ENCODE results near the gene BCR.

BCR gene

GRCh38 chr22:23202812-23203451 is 22.6 kb downstream of the BCR start:
- DNase-seq = peak; percentile 28

- no peak for DNase-seq
Observed at GRCh38 chr22:23203452-23204124, 23.3 kb downstream of the BCR start.

- DNase-seq = no peak
Observed at GRCh38 chr22:23204125-23204488, 23.8 kb downstream of the BCR start.

DNA sequence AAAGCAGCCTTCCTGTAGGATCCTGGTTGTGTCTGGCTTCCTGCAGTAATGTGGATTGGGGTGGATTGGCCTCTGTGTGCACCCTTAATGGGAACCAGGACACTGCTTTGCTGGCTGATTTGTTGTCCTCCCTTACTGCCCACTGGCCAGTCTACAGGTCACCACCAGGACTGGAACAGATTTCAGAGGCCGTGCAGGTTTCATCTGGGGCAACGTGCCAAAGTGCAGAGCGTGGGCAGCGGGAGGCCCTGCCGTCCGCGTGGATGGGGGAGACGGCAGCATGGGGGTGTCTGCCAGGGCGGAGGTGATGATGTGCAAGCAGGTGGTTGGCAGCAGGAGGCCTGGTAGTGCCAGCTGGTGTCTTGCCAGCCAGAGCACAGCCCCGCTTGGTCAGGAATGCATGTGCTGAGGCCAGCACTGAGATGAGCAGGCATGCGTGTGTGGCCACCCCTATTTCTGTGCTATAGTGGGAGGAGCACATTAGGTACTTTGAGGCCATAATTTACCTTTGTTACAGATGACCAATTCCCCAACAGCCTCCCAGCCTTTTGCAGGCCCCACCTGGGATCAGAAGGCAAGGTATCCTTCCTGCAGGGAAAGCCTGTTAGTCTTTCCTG is 24.3 kb downstream of the BCR start:
- DNase-seq = peak; percentile 95

DNA sequence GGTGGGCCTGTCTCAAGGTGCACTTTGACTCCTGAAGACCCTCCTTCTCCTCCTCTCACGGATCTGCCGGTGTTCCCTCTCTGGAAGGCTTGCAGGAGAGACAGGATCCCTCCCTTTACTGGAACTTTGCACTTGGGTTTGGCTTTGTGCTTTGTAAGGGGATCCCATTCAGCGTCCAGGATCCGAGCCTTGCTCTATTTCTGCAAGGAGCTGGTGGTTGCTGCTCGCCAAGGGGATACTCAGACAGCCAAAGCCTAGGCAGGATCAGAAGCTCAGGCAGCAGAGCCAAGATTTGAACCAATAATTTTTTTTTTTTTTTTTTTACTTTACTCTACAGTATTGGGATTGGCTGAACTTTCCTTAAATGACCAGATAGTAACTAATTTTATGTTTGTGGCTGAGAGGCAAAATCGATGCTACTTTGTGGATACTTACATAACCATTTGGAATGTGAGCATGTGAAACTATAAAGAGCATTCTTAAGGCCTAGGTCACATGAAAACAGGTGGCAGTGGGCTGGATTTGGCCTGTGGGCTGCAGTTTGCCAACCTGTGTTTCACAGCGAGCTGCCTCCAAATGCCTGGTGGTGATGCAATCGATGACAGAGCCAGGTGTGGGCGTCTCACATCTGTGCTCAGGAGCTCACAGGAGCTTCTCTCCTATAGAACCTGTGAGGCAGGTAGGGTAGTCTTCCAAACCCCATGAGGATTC is 25.2 kb downstream of the BCR start:
- peak; percentile 87 for DNase-seq

GRCh38 chr22:23206915-23207314 is 26.6 kb downstream of the BCR start:
- DNase-seq = no peak

- DNase-seq = peak; percentile 96
Observed at GRCh38 chr22:23207729-23208393, 27.6 kb downstream of the BCR start.

GRCh38 chr22:23210428-23211170 is 30.3 kb downstream of the BCR start:
- peak; percentile 23 for DNase-seq

DNA sequence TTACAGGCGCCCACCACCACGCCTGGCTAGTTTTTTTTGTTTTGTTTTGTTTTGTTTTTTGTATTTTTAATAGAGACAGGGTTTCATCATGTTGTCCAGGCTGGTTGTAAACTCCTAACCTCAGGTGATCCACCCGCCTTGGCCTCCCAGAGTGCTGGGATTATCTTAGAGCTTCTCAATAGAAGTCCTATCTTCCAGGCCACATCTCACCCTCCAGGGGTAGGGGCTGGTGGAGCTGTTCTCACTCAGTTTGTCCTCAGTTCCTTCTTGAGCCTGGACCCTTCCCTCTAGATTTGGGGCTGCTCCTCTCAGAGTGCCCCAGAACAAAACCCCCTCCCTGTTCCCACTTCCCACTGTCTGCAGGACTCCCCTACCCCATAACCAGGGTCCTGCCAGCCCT is 31.3 kb downstream of the BCR start:
- DNase-seq = no peak

DNA sequence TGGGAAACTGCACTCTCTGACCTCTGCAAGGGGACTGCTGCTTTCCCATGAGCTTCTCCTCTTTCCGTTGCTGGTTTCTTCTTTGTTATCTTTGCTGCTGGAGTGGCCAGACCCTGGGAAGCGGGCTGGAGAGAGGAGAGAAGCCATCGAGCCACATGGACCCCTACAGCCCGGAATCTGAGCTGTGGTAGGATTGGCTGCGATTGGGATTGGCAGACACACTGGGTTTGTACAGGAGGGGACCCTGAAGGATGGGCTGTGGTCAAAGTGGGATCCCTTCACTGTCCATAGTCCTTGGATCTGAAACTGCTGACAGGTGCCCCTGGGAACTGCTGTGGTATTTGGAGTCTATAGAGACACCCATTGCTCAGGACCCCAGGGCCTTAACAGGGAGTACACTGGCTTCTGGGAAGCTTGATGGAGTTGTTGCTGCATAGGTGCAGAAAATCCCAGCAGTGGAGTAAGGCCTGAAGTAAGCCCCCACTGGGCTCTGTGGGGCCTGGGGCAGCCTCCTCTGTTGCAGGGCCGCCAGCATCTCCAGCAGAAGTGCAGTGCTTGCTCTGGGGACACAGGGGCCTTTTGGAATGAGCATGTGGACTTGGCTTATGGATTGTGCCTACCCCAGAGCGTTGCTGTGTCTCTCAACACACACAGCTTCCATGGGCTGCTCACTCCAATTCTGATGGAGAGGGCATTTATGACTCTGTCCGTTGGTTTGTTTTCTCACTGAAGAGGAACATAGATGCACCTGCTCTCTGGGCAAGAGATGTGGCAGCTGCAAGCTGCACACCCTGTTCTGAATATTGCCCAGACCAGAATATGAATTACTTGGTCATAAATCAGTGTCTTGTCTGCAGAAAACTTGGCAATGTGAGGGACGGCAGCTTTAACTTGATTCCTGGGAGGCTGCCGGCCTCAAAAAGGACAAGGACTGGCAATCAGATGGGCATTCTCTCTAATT is 32.0 kb downstream of the BCR start:
- DNase-seq = peak; percentile 68

DNA sequence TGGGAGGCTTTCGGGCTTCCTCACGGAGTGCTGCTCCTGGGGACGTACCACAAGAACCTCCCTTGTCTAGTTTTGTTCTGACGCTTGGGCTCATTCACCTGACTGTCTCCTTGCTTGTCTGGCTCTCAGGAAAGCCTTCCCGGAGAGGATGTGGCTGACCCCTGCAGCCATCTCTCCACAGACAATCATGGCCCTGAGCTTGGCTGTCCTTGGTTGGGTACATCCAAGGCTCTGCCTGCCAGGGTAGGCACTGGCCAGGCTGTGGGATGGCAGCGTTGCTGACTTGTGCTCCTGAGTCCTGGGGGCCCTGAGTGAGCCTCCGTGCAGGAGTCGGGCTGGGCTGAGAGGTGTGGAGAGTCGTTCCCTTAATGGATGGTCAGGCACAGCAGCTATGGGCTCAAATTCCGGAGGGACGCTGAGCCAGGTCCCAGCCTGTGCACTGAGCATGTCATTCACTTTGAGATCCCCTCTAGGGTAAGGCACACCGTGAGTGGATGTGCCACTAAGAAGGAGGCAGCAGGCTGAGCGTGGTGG is 32.8 kb downstream of the BCR start:
- no peak for DNase-seq

GRCh38 chr22:23213581-23214334 is 33.4 kb downstream of the BCR start:
- no peak for DNase-seq

DNA sequence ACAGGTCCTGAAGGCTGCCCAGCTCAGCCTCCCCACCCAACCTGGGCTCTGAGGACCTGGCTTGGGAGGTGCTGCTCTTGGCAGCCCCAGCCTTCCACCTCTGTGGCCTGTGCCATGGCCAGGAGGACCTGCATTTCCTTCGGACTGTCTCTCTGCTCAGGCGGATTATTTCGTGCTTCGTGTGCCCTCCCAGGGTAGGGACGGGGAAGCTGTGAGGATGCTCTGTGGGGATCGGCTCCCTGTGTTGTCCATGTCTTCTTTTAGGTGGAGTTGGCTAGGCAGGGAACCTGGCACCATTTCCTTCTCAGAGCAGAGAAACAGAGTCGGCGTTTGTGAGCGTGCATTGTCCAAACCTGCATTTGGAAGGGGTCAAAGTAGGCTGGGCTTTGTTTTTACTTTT is 34.1 kb downstream of the BCR start:
- DNase-seq = no peak

GRCh38 chr22:23215294-23216241 is 35.3 kb downstream of the BCR start:
- DNase-seq = peak; percentile 28

GRCh38 chr22:23216461-23217170 is 36.3 kb downstream of the BCR start:
- DNase-seq = no peak

GRCh38 chr22:23217171-23218052 is 37.1 kb downstream of the BCR start:
- DNase-seq = no peak
